HG02759 (cell line): Measurements from ENCODE around the gene CTLA4.

Experiments
- ATAC-seq: cut with Tn5 transposase; IDR thresholded peaks from one replicate; pipeline ENCODE4 v1.9.1; 2021; ENCODE audit warnings: mild to moderate bottlenecking, moderate library complexity; ENCODE audit not compliant: unreplicated experiment

CTLA4 gene

GRCh38 chr2:203867561-203868200 lies at the start of gene CTLA4:
Gene CTLA4, plus strand, starts transcription at chr2:203867771. Its CDS starts 172 bp downstream, at chr2:203867943.
- no peak for ATAC-seq

DNA sequence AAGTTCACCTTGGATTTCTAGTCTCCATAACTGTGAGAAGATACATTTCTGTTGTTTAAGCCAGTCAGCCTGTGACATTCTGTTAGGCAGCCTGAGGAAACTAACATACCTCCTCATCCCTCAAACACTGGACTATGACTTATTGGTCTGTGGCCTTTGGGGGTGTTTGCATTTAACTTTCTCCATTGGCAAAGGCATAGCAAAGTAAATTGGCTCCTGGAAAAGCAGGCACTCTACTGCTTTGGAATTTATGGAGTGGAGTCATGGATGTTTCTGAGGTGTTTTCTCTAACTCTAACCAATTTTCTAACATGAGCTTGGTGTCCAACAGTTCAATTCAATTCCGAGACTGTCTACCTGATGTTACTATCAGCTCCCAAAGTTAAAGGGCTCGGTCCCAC lies 48.9 kb upstream of the CTLA4 start:
- no peak for ATAC-seq

GRCh38 chr2:203819434-203820133 lies 48.0 kb upstream of the CTLA4 start:
- no peak for ATAC-seq

DNA sequence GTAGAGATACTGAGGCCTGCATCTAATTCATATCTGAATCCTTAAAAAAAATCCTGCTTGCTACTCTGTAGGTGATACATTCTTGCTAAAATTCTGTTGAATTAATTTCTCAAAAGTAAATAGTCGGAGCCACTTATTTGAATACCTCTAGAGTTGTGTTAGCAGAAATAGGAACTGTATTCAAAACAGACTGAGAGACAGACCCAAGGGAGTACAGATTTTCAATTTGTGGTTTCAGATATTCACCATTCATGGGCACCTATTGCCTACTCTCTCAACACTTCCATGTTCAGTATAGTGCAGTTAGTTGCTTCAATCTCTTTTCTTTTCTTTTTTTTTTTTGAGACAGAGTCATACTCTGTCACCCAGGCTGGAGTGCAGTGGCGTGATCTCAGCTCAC lies 46.6 kb upstream of the CTLA4 start:
- peak; percentile 90 for ATAC-seq

- ATAC-seq: no peak
Observed at GRCh38 chr2:203822240-203822639, 45.3 kb upstream of the CTLA4 start.

- ATAC-seq: no peak
Observed at GRCh38 chr2:203823173-203823572, 44.4 kb upstream of the CTLA4 start.

- ATAC-seq: no peak
Observed at GRCh38 chr2:203824057-203824456, 43.5 kb upstream of the CTLA4 start.

- ATAC-seq: no peak
Observed at GRCh38 chr2:203824603-203825002, 43.0 kb upstream of the CTLA4 start.

DNA sequence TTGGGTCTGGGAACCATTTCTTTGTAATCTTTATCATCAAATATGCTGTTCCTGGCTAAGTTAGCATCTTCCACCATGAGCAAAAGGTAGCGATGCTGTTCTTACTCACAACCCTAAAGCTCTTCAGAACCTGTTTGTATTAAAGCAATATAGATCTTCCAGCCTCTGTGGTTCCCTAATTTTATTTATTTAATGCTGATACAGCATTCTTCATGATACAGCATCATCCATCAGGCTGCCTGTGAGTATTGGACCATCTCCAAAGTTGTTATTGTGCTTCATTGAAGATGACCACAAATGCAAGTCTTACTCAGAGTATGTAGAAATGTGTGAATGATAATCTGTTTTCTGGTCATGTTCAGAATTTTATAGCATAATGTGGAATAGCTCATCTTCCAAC lies 40.9 kb upstream of the CTLA4 start:
- no peak for ATAC-seq

DNA sequence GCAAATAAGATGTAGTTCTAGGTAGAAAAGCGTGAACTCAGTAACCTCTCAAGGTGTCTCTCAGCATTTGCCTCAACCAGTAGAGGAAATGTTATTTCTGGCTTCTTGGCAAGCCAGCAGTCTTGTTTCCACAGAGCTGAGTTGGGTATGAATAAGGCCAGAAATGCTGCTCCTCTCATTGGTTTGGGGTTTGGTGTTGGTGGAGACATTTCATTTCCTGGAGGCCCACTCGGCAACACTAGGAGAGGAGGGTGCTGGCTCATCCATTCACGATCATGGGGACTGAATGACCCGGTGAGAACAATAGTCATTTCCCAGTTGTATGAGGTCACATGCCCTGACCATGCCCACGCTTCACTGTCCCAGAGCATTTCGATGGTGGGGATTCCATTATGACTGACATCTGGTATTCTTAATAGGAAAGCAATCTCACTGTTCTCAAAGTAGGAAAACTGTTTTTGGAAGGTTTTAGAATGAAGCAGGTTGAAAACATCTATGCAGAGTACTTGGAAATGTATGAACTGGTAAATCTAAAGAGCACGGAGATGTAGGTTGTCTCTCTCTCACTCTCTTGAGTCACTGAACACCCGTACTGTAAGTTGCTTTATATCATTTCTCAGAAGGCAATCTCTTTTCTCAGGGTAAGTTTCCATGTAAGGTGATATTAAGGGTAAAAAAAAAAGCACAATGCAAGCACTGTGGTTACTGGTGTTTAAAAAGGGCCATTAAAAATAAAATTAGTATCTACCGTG lies 37.1 kb upstream of the CTLA4 start:
- ATAC-seq: no peak

DNA sequence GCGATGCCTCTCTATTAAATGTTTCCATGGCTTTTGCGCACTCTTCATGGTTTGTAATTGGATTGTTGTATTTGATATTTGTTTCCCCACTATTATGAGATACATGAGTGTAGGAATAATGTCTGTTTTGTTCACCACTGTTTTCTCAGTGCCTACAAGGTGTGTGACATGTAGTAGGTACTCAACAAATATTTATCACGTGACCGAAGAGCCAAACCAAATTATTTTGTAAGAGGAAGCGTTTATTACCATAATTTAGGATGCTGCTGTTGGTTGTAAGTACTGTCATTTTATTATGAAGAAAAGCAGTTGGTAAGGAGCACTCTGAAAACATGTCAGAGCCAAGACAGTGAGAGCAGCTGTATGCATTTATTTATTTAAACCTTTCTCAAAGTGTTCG lies 32.2 kb upstream of the CTLA4 start:
- ATAC-seq: no peak

DNA sequence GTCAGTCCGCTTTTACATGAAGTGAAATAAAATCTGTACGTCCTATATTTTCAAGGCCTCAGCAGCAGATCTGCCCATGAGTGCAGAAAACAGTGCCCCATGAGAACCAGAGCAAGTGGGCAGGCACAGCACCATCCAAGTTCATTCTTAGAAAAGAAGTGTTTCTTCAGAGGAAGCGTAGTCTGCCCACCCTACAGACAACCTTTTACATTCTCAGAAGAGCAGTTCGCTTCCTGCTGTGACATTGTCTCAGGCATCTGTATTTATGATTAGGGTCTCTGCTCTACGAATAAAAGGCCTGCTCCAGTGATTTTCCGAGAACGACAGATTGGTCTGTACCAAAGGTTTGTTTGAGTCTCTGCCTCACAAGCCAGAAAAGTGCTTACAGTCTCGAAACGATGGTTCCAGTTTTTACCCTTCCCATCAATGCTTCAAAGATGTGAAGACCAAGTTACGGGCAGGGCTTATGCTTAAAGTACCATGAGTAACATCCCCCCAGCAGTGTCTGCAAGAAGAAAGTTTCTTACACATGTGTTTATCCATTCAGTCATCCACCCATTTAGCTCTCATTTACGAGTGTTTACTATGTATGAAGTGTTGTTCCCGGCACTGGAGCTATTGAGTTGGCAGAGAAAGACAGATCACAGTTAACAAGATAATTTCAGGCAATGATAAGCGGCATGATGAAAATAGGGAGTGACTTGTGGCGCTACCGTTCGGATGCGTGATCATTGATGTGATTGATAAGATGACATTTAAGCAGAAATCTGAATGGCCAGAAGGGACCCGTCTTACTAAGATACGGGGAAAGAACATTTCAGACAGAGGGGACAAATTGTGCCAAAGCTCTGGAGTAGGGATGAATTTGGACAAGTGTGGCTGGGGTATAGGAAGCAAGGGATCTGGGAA lies 31.4 kb upstream of the CTLA4 start:
- no peak for ATAC-seq

DNA sequence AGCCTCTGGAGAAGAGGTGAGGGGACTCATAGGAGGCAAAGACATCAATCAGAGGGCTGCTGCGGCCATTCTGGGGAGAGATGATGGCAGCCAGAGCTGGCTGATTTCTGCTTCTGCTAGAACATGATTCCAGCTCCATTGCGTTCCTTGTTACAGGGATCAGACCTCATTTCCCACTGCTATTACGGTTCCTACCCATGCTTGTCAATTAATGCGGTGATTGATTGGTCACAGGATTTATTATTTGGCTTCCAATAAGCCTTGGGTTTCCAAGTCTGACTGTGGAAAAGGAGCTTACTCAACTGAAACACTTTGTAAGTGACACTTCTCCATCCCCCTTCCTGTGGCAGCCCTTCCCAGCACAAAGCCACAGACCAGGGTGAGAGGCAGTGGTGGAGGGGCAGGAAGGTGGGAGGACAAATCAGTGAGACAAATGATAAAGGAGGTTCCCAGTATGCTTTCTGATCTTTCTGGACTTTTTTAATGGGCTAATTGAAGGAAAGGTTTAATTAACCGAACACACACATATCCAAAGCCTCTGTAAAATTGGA lies 26.8 kb upstream of the CTLA4 start:
- ATAC-seq: no peak

DNA sequence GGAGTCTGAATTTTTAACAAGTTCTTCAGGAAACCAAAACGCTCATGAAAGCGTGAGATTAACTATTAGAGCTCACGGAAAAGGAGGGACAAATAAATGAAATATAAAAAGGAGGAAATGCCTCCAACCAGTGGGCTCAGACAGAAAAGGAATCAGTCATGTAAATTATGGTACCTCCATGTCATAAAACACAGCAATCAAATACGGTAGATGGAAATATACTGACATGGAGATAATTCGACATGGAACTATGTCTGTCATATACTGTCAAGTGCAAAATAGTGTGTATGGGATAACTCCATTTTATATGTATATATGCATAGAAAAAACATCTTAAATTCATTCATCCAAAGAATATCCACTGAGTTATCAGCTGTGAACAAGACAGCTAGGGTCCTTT lies 25.9 kb upstream of the CTLA4 start:
- no peak for ATAC-seq

- no peak for ATAC-seq
Observed at GRCh38 chr2:203842373-203842772, 25.2 kb upstream of the CTLA4 start.

GRCh38 chr2:203846490-203847105 lies 21.0 kb upstream of the CTLA4 start:
- ATAC-seq: no peak

GRCh38 chr2:203849010-203849409 lies 18.6 kb upstream of the CTLA4 start:
- no peak for ATAC-seq

GRCh38 chr2:203852760-203853159 lies 14.8 kb upstream of the CTLA4 start:
- no peak for ATAC-seq

DNA sequence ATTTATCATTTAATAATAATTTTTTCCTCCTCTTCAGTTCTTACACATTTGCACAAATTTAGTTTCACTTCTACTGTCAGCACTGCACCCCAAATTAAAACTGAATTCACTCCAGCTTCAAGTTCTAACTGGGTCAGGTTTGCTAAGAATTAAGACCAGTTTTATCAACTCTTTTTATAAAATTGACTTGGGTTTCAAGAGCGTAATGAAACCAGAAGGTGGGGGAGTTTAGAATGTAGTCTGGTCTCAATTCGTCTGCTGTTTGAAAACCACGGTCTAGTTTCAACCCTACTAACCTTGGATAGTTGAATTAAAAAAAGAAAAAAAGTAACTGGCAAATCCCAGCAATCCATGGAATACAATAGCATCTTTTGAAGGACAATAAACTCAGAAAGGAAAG lies 14.3 kb upstream of the CTLA4 start:
- no peak for ATAC-seq

DNA sequence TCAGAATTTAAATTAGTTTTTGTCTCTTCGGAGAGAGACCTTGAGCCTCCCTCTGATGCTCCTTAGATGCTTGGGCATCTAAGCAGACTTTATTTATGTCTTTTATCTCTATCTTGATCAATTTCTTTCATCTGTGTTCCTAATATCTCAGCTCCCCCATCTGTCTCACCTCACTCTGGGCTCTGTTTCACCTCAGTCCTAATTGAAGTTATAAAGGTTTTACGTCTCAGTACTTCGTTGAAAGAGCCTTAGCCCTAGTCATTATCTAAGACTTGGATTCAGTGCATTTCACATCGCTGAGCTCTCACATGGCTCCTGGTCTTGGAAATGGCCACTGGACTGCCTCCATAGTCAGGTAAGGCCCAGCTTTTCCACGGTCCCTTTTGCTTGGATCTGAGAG lies 13.8 kb upstream of the CTLA4 start:
- ATAC-seq: no peak
